ENCODE measurements around the gene TMEM145.
"Not testable (repeated sequence)": the region's sequence is repeated elsewhere in the genome, so short reads cannot be mapped to it uniquely, and the experiment has no call there.

Gene TMEM145

GRCh38 chr19:42339922-42340321 is 26.8 kb downstream of the TMEM145 start:
- H3K36me3 ChIP-seq (ENCODE audit: control insufficient read depth, insufficient read depth, low read length): peaks cover 54% of the 10 kb centered on the region
- H3K4me3 ChIP-seq (ENCODE audit: extremely low read depth, insufficient read depth, low read length, poor library complexity, severe bottlenecking); H3K27ac ChIP-seq (ENCODE audit: low read depth, low read length, severe bottlenecking); H3K9me3 ChIP-seq (ENCODE audit: control insufficient read depth, low read length); H3K4me1 ChIP-seq (ENCODE audit: control insufficient read depth, insufficient read depth, low read length, poor library complexity, severe bottlenecking): not testable (repeated sequence)
- 86 to 88% methylated on average over 1 to 2 of the region's 4 CpGs for WGBS, 2 experiments (ENCODE audit: insufficient coverage in 2 of 2)

DNA sequence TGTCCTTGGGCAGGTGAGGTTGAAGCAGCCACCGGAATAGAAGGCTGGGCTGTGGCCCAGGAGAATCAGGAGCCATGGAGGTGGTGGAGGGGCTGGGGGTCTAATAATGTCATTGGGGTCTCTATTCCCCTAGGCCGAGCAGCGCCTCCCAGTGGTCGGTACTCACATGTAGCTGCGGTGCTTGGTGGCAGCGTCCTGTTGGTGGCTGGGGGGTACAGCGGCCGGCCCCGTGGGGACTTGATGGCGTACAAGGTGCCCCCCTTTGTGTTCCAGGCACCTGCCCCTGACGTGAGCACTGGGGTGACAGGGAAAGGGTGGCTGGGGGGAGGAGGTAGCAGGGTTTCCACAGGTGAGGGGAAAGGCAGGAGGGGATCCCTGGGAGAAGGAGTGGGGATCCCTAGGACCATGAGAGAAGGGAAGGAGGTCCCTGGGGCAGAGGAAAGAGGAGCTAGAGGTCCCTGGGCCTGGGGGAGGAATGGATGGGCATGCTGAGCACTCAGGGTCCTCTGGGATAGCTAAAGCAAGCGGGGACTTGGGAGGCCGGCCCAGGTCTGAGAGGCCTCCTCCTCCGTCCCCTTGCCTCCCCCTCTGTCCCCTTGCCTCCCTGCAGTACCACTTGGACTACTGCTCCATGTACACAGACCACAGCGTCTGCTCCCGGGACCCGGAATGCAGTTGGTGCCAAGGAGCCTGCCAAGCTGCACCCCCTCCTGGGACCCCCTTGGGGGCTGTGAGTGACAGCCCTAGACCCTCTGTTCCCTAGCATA is 30.4 kb downstream of the TMEM145 start:
- Histone ChIP-seq H3K4me1 (ENCODE audit: control insufficient read depth, insufficient read depth, low read length, poor library complexity, severe bottlenecking) (no peaks in the 10 kb centered on the region), H3K36me3 (ENCODE audit: control insufficient read depth, insufficient read depth, low read length) (peaks cover 55% of the 10 kb centered on the region), H3K9me3 (ENCODE audit: control insufficient read depth, low read length) (no peaks in the 10 kb centered on the region), H3K27ac (ENCODE audit: low read depth, low read length, severe bottlenecking) (no peak overlapping the region), H3K4me3 (ENCODE audit: extremely low read depth, insufficient read depth, low read length, poor library complexity, severe bottlenecking) (no peak overlapping the region)
- 89 to 93% methylated on average over 13 to 14 of the region's 17 CpGs for WGBS, 2 experiments (ENCODE audit: insufficient coverage in 2 of 2)

DNA sequence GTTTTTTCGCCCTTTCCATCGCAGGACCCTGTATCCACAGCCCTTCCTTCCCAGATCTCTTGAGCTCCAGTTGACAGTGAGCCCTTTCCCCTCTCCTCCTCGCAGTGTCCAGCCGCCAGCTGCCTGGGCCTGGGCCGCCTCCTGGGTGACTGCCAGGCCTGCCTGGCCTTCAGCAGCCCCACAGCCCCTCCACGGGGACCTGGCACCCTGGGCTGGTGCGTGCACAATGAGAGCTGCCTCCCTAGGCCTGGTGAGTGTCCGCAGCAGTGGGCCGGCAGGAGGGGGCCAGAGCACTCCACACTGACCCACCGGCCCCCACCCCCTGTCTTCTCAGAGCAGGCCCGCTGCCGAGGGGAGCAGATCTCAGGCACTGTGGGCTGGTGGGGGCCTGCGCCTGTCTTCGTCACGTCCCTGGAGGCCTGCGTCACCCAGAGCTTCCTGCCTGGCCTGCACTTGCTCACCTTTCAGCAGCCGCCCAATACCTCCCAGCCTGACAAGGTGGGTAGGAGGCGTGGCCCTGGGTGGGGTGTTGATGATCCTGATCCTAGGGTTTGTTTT is 31.3 kb downstream of the TMEM145 start:
- peaks cover 54% of the 10 kb centered on the region for H3K36me3 ChIP-seq (ENCODE audit: control insufficient read depth, insufficient read depth, low read length)
- WGBS, 2 experiments (ENCODE audit: insufficient coverage in 2 of 2): 94 to 95% methylated on average over 13 to 16 of the region's 18 CpGs
- no peak overlapping the region for H3K27ac ChIP-seq (ENCODE audit: low read depth, low read length, severe bottlenecking)
- no peaks in the 10 kb centered on the region for H3K9me3 ChIP-seq (ENCODE audit: control insufficient read depth, low read length)
- H3K4me1 ChIP-seq (ENCODE audit: control insufficient read depth, insufficient read depth, low read length, poor library complexity, severe bottlenecking): no peaks in the 10 kb centered on the region
- H3K4me3 ChIP-seq (ENCODE audit: extremely low read depth, insufficient read depth, low read length, poor library complexity, severe bottlenecking): no peak overlapping the region

GRCh38 chr19:42345191-42345812 is 32.2 kb downstream of the TMEM145 start:
- Histone ChIP-seq H3K36me3 (ENCODE audit: control insufficient read depth, insufficient read depth, low read length) (peaks cover 49% of the 10 kb centered on the region), H3K4me1 (ENCODE audit: control insufficient read depth, insufficient read depth, low read length, poor library complexity, severe bottlenecking) (no peaks in the 10 kb centered on the region), H3K27ac (ENCODE audit: low read depth, low read length, severe bottlenecking) (no peak overlapping the region), H3K9me3 (ENCODE audit: control insufficient read depth, low read length) (no peaks in the 10 kb centered on the region), H3K4me3 (ENCODE audit: extremely low read depth, insufficient read depth, low read length, poor library complexity, severe bottlenecking) (no peak overlapping the region)
- 85 to 100% methylated on average over 2 to 3 of the region's 6 CpGs for WGBS, 2 experiments (ENCODE audit: insufficient coverage in 2 of 2)

DNA sequence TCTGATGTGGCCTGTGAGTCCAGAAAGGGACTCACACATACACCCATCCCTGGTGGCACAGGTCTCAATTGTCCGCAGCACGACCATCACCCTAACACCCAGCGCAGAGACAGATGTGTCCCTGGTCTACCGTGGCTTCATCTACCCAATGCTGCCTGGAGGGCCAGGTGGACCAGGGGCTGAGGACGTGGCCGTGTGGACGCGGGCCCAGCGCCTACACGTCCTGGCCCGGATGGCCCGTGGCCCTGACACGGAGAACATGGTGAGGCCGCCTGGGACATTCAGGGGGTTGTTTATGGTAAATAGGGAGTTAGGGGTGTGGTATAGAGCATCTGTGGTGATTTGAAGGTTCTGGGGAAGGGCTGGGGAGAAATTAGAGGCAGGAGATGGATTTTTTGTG is 35.1 kb downstream of the TMEM145 start:
- Histone ChIP-seq H3K9me3 (ENCODE audit: control insufficient read depth, low read length) (no peaks in the 10 kb centered on the region), H3K27ac (ENCODE audit: low read depth, low read length, severe bottlenecking) (no peak overlapping the region), H3K4me3 (ENCODE audit: extremely low read depth, insufficient read depth, low read length, poor library complexity, severe bottlenecking) (no peak overlapping the region), H3K36me3 (ENCODE audit: control insufficient read depth, insufficient read depth, low read length) (peaks cover 44% of the 10 kb centered on the region), H3K4me1 (ENCODE audit: control insufficient read depth, insufficient read depth, low read length, poor library complexity, severe bottlenecking) (no peaks in the 10 kb centered on the region)
- 92 to 97% methylated on average over 13 to 14 of the region's 14 CpGs for WGBS, 2 experiments (ENCODE audit: insufficient coverage in 2 of 2)

DNA sequence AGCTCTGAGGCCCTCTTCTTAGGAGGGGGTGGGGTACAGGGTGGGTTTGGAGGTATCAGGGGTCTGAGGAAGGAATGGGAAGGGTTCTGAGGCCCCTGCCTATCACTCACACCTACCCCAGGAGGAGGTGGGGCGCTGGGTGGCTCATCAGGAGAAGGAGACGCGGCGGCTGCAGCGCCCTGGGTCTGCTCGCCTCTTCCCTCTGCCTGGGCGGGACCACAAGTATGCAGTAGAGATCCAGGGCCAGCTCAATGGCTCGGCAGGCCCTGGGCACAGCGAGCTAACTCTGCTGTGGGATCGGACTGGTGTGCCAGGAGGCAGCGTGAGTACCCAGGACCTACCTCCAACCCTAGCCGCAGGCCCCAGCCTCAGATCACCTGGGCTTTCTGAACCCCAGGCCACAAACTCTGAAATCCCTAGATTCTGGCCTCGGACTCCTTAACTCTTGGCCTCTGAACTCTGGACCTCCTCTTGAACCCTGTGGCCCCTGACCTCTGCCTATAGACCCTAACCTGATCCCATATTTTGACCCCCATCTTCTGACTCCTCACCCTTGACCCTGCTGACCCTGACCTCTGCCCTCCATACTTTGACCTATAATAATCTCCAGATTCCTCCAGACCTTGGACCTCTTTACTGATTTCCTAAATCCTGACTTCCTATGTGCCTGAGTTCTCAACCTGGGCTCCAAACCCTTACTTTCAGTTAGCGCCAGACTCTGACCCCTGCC is 36.4 kb downstream of the TMEM145 start:
- peaks cover 49% of the 10 kb centered on the region for H3K36me3 ChIP-seq (ENCODE audit: control insufficient read depth, insufficient read depth, low read length)
- WGBS, 2 experiments (ENCODE audit: insufficient coverage in 2 of 2): 96 to 97% methylated on average over 8 to 14 of the region's 14 CpGs
- H3K4me3 ChIP-seq (ENCODE audit: extremely low read depth, insufficient read depth, low read length, poor library complexity, severe bottlenecking): no peak overlapping the region
- no peaks in the 10 kb centered on the region for H3K4me1 ChIP-seq (ENCODE audit: control insufficient read depth, insufficient read depth, low read length, poor library complexity, severe bottlenecking)
- no peak overlapping the region for H3K27ac ChIP-seq (ENCODE audit: low read depth, low read length, severe bottlenecking)
- H3K9me3 ChIP-seq (ENCODE audit: control insufficient read depth, low read length): no peaks in the 10 kb centered on the region

DNA sequence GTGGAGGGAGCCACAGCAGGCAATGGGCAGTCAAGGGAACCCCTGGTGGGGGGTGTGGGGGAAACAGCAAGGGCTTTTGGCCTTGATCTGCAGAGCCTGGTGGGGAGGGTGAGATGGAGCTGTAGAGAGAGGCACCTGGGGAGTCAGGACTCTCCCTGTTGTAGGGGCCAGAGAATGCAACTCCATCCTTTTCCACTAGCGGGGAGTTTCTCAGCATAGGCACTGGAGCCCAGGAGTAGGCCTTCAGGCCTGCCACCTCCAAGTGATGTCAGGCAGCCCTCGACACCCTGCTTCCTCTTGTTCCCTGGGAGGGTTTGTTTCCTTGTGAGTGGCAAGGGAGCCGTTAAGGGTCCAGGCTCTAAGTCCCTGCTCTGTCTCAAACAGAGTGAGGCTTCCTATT is 37.3 kb downstream of the TMEM145 start:
- H3K4me1 ChIP-seq (ENCODE audit: control insufficient read depth, insufficient read depth, low read length, poor library complexity, severe bottlenecking): no peaks in the 10 kb centered on the region
- WGBS, 2 experiments (ENCODE audit: insufficient coverage in 2 of 2): no CpG with 5 or more reads among the region's 3 CpGs
- no peak overlapping the region for H3K27ac ChIP-seq (ENCODE audit: low read depth, low read length, severe bottlenecking)
- H3K36me3 ChIP-seq (ENCODE audit: control insufficient read depth, insufficient read depth, low read length): peaks cover 47% of the 10 kb centered on the region
- H3K4me3 ChIP-seq (ENCODE audit: extremely low read depth, insufficient read depth, low read length, poor library complexity, severe bottlenecking): no peak overlapping the region
- H3K9me3 ChIP-seq (ENCODE audit: control insufficient read depth, low read length): no peaks in the 10 kb centered on the region

DNA sequence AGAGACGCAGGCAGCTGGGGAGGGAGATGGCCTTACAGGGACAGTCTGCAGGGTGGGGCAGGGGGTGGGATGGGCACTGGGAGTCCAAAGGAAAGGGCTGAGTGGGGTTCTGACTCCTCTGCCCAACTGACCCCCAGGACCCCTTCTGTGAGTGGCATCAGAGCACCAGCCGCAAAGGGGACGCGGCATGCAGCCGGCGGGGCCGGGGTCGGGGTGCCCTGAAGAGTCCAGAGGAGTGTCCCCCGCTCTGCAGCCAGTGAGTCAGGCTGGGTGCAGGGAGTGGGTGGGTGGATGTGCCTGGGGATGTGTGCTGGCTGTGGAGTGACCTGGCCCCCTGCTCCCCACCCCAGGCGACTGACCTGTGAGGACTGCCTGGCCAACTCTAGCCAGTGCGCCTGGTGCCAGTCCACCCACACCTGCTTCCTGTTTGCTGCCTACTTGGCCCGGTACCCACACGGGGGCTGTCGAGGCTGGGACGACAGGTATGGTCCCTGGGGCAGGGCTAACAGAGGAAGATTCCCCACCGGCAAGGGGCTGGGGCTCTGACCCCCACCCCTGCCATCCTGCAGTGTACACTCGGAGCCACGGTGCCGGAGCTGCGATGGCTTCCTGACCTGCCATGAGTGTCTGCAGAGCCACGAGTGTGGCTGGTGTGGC is 38.1 kb downstream of the TMEM145 start:
- Histone ChIP-seq H3K4me3 (ENCODE audit: extremely low read depth, insufficient read depth, low read length, poor library complexity, severe bottlenecking) (no peak overlapping the region), H3K9me3 (ENCODE audit: control insufficient read depth, low read length) (no peaks in the 10 kb centered on the region), H3K36me3 (ENCODE audit: control insufficient read depth, insufficient read depth, low read length) (peaks cover 47% of the 10 kb centered on the region), H3K4me1 (ENCODE audit: control insufficient read depth, insufficient read depth, low read length, poor library complexity, severe bottlenecking) (no peaks in the 10 kb centered on the region), H3K27ac (ENCODE audit: low read depth, low read length, severe bottlenecking) (no peak overlapping the region)
- WGBS, 2 experiments (ENCODE audit: insufficient coverage in 2 of 2): 95 to 96% methylated on average over 20 to 21 of the region's 21 CpGs

DNA sequence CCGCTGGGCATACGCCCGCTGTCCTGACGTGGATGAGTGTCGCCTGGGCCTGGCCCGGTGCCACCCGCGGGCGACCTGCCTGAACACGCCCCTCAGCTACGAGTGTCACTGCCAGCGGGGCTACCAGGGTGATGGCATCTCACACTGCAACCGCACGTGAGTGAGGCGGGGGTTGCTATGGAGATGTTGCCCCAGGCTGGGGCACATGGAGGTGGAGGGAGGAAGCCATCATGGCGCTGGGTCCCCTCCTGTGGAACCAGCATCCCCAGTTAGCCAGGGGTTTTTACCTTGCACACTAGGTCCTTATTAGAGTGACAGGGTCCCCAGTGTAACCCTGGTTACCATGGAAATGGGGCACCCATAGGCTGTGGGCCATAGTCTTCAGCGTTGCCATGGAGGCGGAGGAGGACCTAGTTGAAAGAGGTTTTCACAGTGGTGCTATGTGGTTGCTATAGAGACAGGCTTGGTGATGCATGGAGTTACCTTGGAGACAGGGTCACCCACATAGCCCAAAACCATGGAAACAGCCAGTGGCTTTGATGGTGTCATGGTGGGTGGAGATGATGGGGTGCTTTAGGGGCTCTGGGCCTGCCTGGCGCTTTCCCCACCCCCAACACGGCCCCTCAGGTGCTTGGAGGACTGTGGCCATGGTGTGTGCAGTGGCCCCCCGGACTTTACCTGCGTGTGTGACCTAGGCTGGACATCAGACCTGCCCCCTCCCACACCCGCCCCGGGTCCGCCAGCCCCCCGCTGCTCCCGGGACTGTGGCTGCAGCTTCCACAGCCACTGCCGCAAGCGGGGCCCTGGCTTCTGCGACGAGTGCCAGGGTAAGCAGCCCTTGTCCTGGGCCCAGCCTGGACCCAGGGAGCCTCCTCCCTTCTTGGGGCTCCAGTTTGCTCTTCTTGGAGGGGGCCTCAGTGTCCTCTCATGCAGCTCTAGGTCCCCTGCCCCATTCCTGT is 39.5 kb downstream of the TMEM145 start:
- no peaks in the 10 kb centered on the region for H3K4me1 ChIP-seq (ENCODE audit: control insufficient read depth, insufficient read depth, low read length, poor library complexity, severe bottlenecking)
- H3K36me3 ChIP-seq (ENCODE audit: control insufficient read depth, insufficient read depth, low read length): peaks cover 41% of the 10 kb centered on the region
- H3K9me3 ChIP-seq (ENCODE audit: control insufficient read depth, low read length): no peaks in the 10 kb centered on the region
- H3K4me3 ChIP-seq (ENCODE audit: extremely low read depth, insufficient read depth, low read length, poor library complexity, severe bottlenecking): no peak overlapping the region
- no peak overlapping the region for H3K27ac ChIP-seq (ENCODE audit: low read depth, low read length, severe bottlenecking)
- WGBS, 2 experiments (ENCODE audit: insufficient coverage in 2 of 2): 93 to 97% methylated on average over 22 to 25 of the region's 31 CpGs

Data from mesodermal cell (in vitro differentiated cells).